Stimulated activated CD4-positive, alpha-beta T cell treated with anti-CD3 and anti-CD28 coated beads, Interleukin-1b, Interleukin-23, amount 100 ng/mL, for 4 hours (primary cell): ENCODE data around the gene RREB1.

Experiments used
- DNase-seq, 2 donors: peaks; one replicate each; pipeline ENCODE4 v3.0.0-alpha.2; 2020; ENCODE audit warnings: low read depth in 2 of 2

The RREB1 gene

DNA sequence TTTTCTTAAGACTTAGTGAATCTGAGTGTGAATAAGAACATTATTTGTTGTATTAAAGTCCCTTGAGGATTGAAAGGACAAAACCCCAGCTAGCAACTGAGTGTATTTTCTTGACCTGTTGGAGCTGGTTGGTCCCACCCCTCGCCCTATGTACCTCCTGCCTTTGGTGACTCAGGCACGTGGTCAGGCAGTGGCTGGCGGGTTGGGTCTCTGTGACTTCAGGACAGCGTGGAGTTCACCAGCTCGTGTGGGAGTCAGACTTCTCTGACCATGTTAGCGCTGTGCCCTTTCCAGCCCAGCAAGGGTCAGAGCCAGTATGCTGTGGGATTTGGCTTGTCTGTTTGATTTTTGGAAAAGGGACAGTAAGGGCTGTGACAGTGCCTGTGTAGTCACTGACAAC, 111.5 kb downstream of the RREB1 start:
- no peak for DNase-seq

DNA sequence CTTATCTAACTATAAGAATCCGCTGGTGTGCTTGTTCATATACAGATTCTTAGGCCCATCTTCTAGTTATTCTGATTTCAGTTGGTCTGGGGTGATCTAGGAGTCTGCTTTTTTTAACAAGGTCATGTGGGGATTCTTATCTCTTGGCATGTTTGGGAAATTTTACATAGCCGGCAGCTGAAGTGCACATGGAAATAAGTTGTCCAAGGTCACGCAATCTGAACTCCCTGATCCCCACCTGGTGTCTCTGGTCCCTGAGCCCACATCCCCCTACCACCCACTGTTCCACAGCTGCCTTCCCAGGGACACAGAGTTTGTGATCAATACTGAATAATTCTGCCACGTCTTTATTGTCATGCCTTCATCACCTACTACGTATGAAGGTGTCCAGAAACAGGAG, 114.4 kb downstream of the RREB1 start:
- DNase-seq, result no peak

DNA sequence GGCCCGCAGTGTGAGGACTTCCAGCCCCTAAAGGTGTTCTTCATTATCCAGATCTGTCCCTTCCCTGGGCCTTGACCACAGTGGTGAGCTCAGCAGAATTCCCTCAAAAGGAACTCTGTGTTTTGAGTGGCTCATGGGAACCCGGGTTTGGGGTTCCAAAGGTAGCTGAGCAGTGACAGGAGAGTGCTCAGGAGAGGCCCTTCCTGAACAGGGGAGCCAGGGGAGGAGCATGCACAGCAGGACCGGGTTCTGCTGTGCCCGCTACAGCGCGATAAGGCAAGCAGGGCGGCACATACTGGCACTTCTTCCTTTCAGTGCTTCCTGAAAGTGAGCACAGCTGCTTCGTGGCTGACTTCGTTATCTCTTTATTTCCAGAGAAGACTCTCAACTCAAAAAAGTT, 117.0 kb downstream of the RREB1 start:
- DNase-seq, result no peak

GRCh38 chr6:7228662-7229375, 121.1 kb downstream of the RREB1 start:
- no peak for DNase-seq

DNA sequence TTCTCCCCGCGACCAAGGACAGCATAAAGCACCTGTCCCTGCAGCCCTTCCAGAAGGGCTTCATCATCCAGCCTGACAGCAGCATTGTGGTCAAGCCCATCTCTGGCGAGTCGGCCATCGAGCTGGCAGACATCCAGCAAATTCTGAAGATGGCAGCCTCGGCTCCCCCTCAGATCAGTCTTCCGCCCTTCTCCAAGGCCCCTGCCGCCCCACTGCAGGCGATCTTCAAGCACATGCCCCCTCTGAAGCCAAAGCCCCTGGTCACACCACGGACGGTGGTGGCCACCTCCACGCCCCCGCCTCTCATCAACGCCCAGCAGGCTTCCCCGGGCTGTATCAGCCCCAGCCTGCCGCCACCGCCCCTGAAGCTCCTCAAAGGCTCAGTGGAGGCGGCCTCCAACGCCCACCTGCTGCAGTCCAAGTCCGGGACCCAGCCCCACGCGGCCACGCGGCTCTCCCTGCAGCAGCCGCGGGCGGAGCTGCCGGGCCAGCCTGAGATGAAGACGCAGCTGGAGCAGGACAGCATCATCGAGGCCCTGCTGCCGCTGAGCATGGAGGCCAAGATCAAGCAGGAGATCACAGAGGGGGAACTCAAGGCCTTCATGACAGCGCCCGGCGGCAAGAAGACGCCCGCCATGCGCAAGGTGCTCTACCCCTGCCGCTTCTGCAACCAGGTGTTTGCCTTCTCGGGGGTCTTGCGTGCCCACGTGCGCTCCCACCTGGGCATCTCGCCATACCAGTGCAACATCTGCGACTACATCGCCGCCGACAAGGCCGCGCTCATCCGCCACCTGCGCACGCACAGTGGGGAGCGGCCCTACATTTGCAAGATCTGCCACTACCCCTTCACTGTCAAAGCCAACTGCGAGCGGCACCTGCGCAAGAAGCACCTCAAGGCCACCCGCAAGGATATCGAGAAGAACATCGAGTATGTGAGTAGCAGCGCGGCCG, 121.9 kb downstream of the RREB1 start:
- no peak for DNase-seq

- no peak for DNase-seq
Observed at GRCh38 chr6:7230327-7230691, 122.5 kb downstream of the RREB1 start.

GRCh38 chr6:7230956-7231713, 123.4 kb downstream of the RREB1 start:
- DNase-seq, result no peak

DNA sequence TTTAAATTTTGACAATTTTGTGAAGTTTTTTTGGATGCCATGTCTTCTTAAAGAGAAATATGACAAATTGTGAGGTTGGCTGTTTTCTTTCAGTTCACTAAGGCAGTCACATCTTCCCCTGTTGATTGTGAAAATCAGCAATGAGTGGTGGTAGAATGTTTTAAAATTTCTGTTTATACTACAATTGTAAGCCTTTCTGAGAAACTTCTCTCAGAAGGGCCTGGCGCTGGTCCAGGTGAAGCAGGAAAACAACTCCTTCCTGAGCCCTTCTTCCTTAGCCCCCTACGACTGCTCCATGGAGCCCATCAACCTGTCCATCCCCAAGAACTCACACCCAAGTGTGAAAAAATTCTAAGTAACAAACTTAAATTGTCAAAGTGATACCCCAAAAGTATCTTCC, 124.6 kb downstream of the RREB1 start:
- DNase-seq, result no peak

- no peak for DNase-seq
Observed at GRCh38 chr6:7234547-7234946, 126.8 kb downstream of the RREB1 start.

DNA sequence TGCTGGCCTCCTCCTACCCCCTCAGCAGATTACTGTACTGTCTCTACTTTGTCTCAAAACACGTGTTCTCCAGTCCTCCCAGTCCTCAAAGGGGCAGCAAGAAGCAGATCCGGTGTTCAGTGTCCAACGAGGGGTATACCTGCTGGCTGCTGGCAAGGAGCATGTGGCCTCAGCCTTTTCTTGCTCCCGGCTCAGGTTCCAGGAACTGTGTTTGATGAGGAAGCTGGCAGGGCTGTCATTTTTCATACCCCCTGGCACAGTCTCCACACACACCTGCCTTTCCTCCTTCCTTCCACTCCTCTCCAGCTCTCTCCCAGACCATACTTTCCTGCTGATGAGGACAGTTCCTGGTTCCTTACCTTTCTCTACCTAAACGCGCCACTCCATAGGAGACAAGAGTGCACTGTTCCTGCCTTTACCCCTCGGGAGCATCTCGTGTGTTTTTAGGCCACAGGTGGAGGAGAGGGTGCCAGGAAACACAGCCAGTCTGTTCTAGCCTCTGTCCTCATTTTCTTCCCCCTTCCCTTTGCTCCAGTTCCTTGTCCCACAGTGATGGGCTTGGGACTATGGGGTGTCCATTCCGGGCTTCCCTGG, 128.0 kb downstream of the RREB1 start:
- DNase-seq, result no peak

DNA sequence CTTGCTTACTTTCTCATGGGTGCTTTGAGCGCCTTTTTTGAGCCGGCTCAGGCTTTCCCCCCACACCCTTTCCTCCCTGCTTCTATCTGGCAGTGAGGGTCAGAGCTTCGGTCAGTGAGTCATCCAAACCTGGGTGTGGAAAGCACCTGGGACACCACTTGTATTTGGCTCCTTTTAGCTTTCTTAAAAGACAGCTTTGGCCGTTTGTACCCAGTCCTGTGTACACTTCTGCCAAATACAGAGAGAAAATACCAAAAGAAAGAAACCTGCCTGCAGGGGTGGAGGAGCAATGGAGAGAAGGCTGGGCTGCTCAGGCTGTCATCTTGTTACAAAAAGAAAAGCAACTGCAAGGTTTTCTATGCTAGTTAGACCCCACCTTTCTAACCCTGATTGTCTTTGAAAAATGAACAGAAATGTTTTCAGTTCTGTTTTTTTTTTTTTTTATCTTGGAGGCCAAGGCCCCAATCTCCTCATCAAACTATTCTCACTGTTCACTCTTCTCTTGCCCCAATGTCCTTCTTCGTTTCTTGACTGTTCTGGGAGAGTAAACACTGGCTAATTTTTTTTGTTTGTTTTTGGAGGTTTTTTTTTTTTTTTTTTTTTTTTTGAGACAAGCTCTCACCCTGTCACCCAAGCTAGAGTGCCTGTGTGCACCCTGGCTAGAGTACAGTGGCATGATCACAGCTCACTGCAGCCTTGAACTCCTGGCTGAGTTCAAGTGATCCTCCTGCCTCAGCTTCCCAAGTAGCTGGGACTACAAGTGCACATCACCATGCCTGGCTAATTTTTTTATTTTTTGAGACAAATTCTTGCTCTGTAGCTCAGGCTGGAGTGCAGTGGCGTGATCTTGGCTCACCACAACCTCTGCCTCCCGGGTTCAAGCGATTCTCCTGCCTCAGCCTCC, 128.8 kb downstream of the RREB1 start:
- no peak for DNase-seq

GRCh38 chr6:7237653-7238188, 130.0 kb downstream of the RREB1 start:
- DNase-seq, result no peak

DNA sequence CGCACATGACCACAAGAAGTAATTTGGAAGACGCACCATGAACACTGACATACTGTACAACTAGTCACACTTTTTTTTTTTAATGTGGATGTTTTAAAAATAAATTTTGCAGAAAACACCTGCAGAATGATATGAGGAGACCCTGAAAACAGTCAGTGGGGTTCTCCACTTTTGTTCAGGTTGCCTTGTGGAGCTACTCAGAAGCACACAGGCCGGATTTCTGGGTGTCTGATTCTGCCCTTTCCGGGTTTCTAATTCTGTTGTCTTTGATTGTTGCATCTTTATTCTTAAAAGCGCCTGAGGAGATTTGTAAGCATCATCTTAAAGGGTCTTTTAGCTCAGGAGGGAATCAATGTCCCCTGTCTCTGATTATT, 130.8 kb downstream of the RREB1 start:
- no peak for DNase-seq

- DNase-seq, result peak; percentile 61 to 73
Observed at GRCh38 chr6:7238900-7239589, 131.3 kb downstream of the RREB1 start.

DNA sequence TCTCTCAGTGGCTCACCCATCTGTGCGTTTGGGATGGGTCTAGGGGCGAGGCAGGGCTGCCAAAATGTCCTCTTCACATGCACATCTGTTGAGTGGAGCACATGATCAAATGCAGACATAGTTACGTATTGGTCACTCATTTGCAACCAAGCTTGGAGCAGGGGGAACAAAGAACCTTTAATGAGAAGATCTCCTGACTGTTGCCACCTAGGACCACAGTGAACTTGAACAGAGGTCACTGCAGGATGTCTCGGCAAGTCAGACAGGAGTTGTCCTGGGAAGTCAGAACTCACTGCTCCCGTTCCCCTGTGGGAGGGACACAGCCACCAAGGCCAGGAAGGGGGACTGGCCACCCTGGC, 131.8 kb downstream of the RREB1 start:
- DNase-seq, result no peak

GRCh38 chr6:7240351-7240750, 132.6 kb downstream of the RREB1 start:
- no peak for DNase-seq

GRCh38 chr6:7241160-7241559, 133.4 kb downstream of the RREB1 start:
- DNase-seq, result no peak

- DNase-seq, result no peak
Observed at GRCh38 chr6:7241709-7242645, 134.2 kb downstream of the RREB1 start.

DNA sequence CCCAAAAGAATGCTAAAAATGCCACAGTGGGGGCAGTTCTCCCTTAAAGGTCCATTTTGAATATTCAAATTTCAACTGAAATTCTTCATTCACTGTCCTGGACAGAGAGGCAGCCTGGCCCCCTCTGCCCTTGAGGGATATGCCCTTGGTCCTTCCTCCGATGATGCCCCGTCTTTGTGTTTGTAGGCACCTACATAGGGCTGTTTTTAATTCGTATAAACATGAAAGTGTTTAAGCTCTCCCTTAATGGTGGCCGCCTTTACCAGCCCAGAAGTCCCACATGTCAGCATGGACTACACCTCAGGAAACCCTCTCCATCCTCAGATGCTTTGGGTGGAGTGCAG, 135.0 kb downstream of the RREB1 start:
- DNase-seq, result no peak
